ENCODE data around the gene ABR.
"Not testable (repeated sequence)": the region's sequence is repeated elsewhere in the genome, so short reads cannot be mapped to it uniquely, and the experiment has no call there.

ABR gene

DNA sequence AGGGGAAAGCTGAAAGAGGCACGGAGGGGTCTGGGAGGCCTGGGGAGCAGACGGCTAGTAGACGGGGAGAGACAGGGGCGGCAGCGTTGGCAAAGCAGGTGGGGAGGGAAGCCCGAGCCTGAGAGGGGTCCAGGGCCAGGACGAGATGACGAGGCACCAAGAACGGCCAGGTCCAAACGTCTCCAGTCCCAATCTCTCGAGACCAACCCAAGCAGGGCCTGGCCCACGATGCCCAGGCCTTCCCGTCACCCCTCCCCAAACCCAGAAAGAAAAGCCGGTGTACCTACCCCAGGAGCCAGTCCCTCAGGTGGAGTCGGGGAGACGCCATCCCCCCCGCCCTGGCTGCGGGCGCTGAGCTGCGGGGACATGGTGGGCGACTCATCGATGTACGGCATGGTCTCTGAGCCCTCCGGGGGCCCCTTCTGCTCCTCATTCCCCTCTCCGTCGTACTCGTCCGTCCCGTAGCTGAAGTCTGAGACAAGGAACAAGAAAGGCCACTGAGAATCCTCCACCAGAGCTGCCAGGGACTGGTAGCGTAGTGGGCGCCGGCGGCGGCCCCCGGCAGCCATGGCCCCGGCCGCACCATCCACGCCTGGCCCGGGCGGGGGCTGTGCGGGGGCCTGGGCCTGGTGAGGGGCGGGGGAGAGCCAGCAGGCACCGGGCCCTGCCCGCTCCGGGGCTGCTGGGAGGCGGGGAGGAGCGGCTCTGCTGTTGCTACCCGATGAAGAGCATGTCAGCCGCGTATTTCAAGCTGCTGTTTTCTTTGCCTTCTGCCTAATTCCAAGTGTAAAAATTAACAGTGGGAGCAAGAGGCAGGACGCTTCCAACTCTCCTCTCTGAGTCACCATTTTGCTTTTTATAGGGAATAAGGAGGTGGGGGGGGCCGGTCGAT is 54.6 kb downstream of the ABR start:
- no peak overlapping the region for H3K9ac ChIP-seq
- no peak overlapping the region for H2AFZ ChIP-seq
- H3K36me3 ChIP-seq (ENCODE audit: control insufficient read depth, insufficient read depth, low read length): no peaks in the 10 kb centered on the region
- no peak overlapping the region for H3K4me2 ChIP-seq (ENCODE audit: low read length)
- no peak overlapping the region for H3K27ac ChIP-seq
- peaks cover 3% of the 10 kb centered on the region for H3K79me2 ChIP-seq
- no peak overlapping the region for H3K4me3 ChIP-seq (ENCODE audit: low read depth, low read length)
- H3K27me3 ChIP-seq (ENCODE audit: control insufficient read depth, insufficient read depth, low read length): no peaks in the 10 kb centered on the region
- H3K9me3 ChIP-seq (ENCODE audit: control insufficient read depth, low read length): no peaks in the 10 kb centered on the region
- no peak for TF ChIP-seq CTCF (IDR thresholded peaks at IDR 0.05)
- no peaks in the 10 kb centered on the region for H3K4me1 ChIP-seq

DNA sequence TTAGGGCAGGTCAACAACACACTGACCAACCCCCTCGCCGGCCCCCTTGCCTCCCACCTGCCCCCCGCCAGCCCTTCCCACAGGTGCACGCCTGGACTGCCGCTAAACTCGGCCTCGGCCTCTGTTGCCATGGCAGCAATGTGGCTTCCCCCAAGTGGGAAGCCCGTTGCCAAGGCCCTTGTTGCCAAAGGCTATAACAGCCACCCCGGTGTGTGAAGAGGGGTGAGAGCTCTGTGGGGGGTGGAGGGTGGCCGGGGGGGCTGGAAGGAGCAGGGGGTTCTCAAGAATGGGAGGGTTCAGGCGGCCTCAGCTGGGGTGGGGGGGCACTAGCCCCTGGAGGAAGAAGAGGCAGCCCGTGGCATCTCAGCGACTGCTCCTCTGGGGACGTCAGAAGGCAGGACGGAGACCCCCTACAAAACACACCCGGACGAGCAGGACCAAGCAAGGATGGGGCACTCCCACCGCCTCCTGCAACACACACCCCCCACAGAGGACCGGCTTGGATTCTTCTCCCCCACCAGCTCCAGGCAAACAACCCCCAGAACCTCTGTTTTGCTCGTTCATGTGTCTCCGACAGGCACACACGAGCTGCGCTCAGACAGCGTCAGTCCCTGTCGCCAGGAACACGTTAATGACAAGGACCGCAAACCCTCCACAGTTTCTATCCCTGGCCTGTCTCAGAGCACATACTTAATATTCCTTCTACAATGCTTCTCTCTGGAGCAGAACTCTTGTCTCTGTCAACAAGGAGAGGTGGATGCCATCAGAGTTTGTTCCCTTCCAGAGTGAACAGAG is 55.7 kb downstream of the ABR start:
- Histone ChIP-seq H2AFZ (no peak overlapping the region), H3K4me1 (no peaks in the 10 kb centered on the region), H3K4me3 (ENCODE audit: low read depth, low read length) (no peak overlapping the region), H3K27me3 (ENCODE audit: control insufficient read depth, insufficient read depth, low read length) (no peaks in the 10 kb centered on the region), H3K9ac (no peak overlapping the region), H3K27ac (no peak overlapping the region), H3K79me2 (peaks cover 3% of the 10 kb centered on the region), H3K36me3 (ENCODE audit: control insufficient read depth, insufficient read depth, low read length) (no peaks in the 10 kb centered on the region), H3K9me3 (ENCODE audit: control insufficient read depth, low read length) (no peaks in the 10 kb centered on the region), H3K4me2 (ENCODE audit: low read length) (no peak overlapping the region)
- TF ChIP-seq CTCF (IDR thresholded peaks at IDR 0.05): no peak

GRCh38 chr17:1123393-1123831 is 56.4 kb downstream of the ABR start:
- TF ChIP-seq CTCF (IDR thresholded peaks at IDR 0.05): no peak
- Histone ChIP-seq H3K27ac (no peak overlapping the region), H3K27me3 (ENCODE audit: control insufficient read depth, insufficient read depth, low read length) (no peaks in the 10 kb centered on the region), H3K4me2 (ENCODE audit: low read length) (no peak overlapping the region), H3K79me2 (peaks cover 3% of the 10 kb centered on the region), H3K36me3 (ENCODE audit: control insufficient read depth, insufficient read depth, low read length) (no peaks in the 10 kb centered on the region), H3K4me1 (no peaks in the 10 kb centered on the region), H3K9ac (no peak overlapping the region), H2AFZ (peak overlapping the region; percentile 52), H3K9me3 (ENCODE audit: control insufficient read depth, low read length) (no peaks in the 10 kb centered on the region), H3K4me3 (ENCODE audit: low read depth, low read length) (no peak overlapping the region)

- no peaks in the 10 kb centered on the region for H3K27me3 ChIP-seq (ENCODE audit: control insufficient read depth, insufficient read depth, low read length)
- H2AFZ ChIP-seq: peak overlapping the region; percentile 52
- peak; percentile 97 for TF ChIP-seq CTCF (IDR thresholded peaks at IDR 0.05)
- H3K4me3 ChIP-seq (ENCODE audit: low read depth, low read length): no peak overlapping the region
- no peaks in the 10 kb centered on the region for H3K9me3 ChIP-seq (ENCODE audit: control insufficient read depth, low read length)
- no peaks in the 10 kb centered on the region for H3K4me1 ChIP-seq
- H3K79me2 ChIP-seq: peaks cover 3% of the 10 kb centered on the region
- no peak overlapping the region for H3K4me2 ChIP-seq (ENCODE audit: low read length)
- H3K36me3 ChIP-seq (ENCODE audit: control insufficient read depth, insufficient read depth, low read length): no peaks in the 10 kb centered on the region
- no peak overlapping the region for H3K9ac ChIP-seq
- H3K27ac ChIP-seq: peak overlapping the region; percentile 33
Observed at GRCh38 chr17:1122533-1123392, 57.0 kb downstream of the ABR start.

DNA sequence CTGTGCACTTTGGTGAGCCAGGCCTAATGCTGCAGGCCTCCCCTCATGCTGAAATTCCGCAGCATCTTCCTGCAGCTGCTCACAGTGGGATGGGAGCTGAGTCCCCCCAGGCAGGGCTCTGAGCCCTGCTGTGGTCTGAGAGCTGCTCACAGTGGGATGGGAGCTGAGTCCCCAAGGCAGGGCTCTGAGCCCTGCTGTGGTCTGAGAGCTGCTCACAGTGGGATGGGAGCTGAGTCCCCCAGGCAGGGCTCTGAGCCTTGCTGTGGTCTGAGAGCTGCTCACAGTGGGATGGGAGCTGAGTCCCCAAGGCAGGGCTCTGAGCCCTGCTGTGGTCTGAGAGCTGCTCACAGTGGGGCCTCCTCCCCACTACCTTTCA is 58.4 kb downstream of the ABR start:
- not testable (repeated sequence) for H3K9ac ChIP-seq; H3K27ac ChIP-seq; H3K4me3 ChIP-seq (ENCODE audit: low read depth, low read length)

More for the DNA sequence above, 58.4 kb downstream of the ABR start:
- not testable (repeated sequence) for H3K9me3 ChIP-seq (ENCODE audit: control insufficient read depth, low read length); H3K4me2 ChIP-seq (ENCODE audit: low read length); H3K36me3 ChIP-seq (ENCODE audit: control insufficient read depth, insufficient read depth, low read length); H2AFZ ChIP-seq; H3K4me1 ChIP-seq; H3K27me3 ChIP-seq (ENCODE audit: control insufficient read depth, insufficient read depth, low read length); H3K79me2 ChIP-seq

All from parathyroid adenoma (tissue), 2 donors.